Chondrocyte (in vitro differentiated cells): ENCODE data around the gene GJC1. TPM values are rescaled to one million over a fixed set of nuclear protein-coding genes. Genes with fewer than 3 reads are reported as not detected.

Experiments used
- DNase-seq: peaks from one replicate; pipeline ENCODE4 v3.0.0; 2021; ENCODE audit warnings: mixed read lengths, low spot score
- H3K27ac Mint-ChIP-seq: one replicate; pipeline ENCODE4 v1.8.0; 2021; ENCODE audit warnings: mild to moderate bottlenecking, moderate library complexity, mixed read lengths; ENCODE audit not compliant: unreplicated experiment
- H3K27me3 Mint-ChIP-seq: 2 replicates; pipeline ENCODE4 v1.8.0; 2021; ENCODE audit warnings: low read depth, mixed read lengths
- H3K36me3 Mint-ChIP-seq: 2 replicates; pipeline ENCODE4 v1.8.0; 2021; ENCODE audit warnings: low read depth, mixed read lengths
- H3K4me1 Mint-ChIP-seq: 2 replicates; pipeline ENCODE4 v1.8.0; 2021; ENCODE audit warnings: low read depth, mild to moderate bottlenecking, mixed read lengths
- H3K4me3 Mint-ChIP-seq: one replicate; pipeline ENCODE4 v1.8.0; 2021; ENCODE audit warnings: mild to moderate bottlenecking, moderate library complexity, mixed read lengths; ENCODE audit not compliant: unreplicated experiment
- H3K9me3 Mint-ChIP-seq: 2 replicates; pipeline ENCODE4 v1.8.0; 2021; ENCODE audit warnings: low read depth, mixed read lengths
- CTCF ChIP-seq: fragments of 200-600 bp; sonication (generic); IDR thresholded peaks from 2 replicates; pipeline ENCODE4 v1.5.0; 2021; ENCODE audit warnings: antibody characterized with exemption, mild to moderate bottlenecking, moderate library complexity
- total RNA-seq: library from RNA; stranded (reverse); gene quantifications from 3 replicates; pipeline ENCODE4 v1.2.1, GENCODE V29; 2021

GJC1 gene
- total RNA-seq, 1 donor from 2014 or later = 50.5 TPM

DNA sequence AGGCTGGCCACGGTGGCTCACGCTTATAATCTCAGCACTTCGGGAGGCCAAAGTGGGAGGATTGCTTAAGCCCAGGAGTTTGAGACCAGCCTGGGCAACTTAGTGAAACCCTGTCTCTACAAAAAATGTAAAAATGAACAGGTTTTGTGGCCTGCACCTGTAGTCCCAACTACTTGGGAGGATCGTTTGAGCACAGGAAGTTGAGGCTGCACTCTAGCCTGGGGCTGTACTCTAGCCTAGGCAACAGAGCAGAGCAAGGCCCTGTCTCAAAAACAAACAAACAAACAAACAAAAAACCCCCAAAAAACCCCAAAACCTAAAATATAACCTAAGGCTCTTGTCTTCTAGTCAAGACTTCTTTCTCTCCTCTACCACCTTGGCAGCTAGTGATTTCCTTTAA is 10.2 kb upstream of the GJC1 start:
- H3K9me3 Mint-ChIP-seq = no peaks in the 10 kb centered on the region
- no peak for TF ChIP-seq CTCF
- no peak overlapping the region for H3K4me3 Mint-ChIP-seq
- H3K36me3 Mint-ChIP-seq = no peaks in the 10 kb centered on the region
- no peaks in the 10 kb centered on the region for H3K27me3 Mint-ChIP-seq
- H3K4me1 Mint-ChIP-seq = peaks cover 28% of the 10 kb centered on the region
- no peak overlapping the region for H3K27ac Mint-ChIP-seq
- no peak for DNase-seq

GRCh38 chr17:44837196-44837595 is 7.1 kb upstream of the GJC1 start:
- peaks cover 5% of the 10 kb centered on the region for H3K4me1 Mint-ChIP-seq
- no peaks in the 10 kb centered on the region for H3K9me3 Mint-ChIP-seq
- no peaks in the 10 kb centered on the region for H3K36me3 Mint-ChIP-seq
- no peak for DNase-seq
- TF ChIP-seq CTCF = no peak
- H3K4me3 Mint-ChIP-seq = no peak overlapping the region
- no peak overlapping the region for H3K27ac Mint-ChIP-seq
- no peaks in the 10 kb centered on the region for H3K27me3 Mint-ChIP-seq

DNA sequence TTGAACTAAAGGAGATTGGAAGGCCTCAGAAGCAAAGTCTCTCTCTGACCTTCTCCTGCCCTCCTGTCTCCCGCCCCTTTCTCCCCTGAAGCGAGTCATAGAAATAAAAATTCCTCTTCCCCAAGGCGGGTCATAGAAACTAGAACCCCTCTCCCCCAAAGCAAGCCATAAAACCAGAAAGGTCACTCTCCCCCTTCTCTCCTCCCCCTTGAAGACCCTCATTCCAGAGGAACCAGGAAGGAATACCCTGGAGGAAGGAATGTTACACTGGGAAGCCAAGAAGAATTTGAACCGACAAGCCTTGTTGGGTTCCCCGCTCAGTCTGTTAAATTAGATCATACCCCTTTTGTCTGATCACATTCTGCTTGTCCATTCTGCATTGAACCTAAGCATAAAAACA is 2.7 kb upstream of the GJC1 start:
- H3K36me3 Mint-ChIP-seq = no peaks in the 10 kb centered on the region
- peak; percentile 11 for TF ChIP-seq CTCF
- DNase-seq = no peak
- H3K4me1 Mint-ChIP-seq = peaks cover 18% of the 10 kb centered on the region
- no peaks in the 10 kb centered on the region for H3K27me3 Mint-ChIP-seq
- H3K27ac Mint-ChIP-seq = no peak overlapping the region
- H3K4me3 Mint-ChIP-seq = no peak overlapping the region
- no peaks in the 10 kb centered on the region for H3K9me3 Mint-ChIP-seq

DNA sequence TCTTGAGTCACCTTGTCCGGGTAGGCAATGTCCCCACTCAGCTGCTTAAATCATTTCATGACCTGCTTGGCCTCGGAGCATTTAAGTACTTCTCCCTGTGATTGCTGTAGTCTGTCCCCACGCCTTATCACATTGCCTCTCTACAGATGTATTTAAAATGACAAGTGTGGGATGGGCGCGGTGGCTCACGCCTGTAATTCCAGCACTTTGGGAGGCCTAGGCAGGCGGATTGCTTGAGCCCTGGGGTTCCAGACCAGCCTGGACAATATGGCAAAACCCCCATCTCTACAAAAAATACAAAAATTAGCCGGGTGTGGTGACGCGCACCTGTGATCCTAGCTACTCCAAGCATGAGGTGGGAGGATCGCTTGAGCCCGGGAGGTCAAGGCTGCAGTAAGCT is 1.3 kb upstream of the GJC1 start:
- H3K4me1 Mint-ChIP-seq = peaks cover 29% of the 10 kb centered on the region
- H3K36me3 Mint-ChIP-seq = no peaks in the 10 kb centered on the region
- no peak for DNase-seq
- H3K27me3 Mint-ChIP-seq = no peaks in the 10 kb centered on the region
- H3K27ac Mint-ChIP-seq = no peak overlapping the region
- no peaks in the 10 kb centered on the region for H3K9me3 Mint-ChIP-seq
- no peak overlapping the region for H3K4me3 Mint-ChIP-seq
- TF ChIP-seq CTCF = no peak

DNA sequence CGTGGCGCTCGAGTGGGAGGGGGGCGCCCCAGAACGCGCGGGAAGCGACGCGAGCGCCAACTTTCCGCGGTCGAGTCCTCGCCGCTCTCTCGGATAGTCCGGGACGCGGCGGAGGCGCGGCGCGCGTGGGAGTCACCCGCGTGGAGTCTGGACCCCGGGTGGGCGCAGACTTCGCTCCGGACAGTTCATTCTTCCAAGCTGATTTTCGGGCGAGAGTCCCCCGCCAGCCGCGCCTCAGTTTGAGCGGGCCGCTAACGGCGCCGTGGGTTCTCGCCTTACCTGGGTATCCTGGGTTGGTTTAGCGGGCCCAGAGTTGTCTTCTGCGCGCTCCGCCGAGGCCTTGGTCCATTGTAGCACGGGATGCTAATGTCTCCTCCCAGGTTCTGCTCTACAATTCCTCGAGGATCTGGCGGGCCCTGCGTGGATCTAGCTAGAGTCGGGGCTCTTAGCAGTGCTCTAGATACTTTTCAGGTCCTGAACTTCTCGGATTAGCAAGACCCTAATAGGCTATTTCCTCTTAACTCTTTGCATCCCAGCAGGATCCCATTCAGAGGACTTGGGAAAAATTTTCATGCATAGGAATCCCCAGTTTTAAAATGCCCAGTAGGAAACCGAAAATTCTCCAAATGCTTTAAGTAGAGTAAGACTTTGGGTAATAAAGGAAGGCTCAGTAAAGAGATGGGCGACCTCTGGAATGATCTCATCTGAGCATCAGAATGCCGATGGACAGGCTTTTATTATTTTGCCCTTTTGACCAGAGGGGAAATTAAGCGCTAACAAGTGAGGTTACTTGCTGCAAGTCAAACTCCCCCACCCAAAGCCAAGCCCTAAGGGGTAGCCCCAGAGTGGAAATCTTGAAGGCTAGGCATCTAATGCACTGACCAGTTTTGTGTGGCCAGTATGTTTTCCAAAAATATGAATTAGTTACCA is 537 bp upstream of the GJC1 start:
- no peak for DNase-seq
- Mint-ChIP-seq H3K9me3 (no peaks in the 10 kb centered on the region), H3K4me1 (peaks cover 29% of the 10 kb centered on the region), H3K36me3 (no peaks in the 10 kb centered on the region), H3K27me3 (no peaks in the 10 kb centered on the region), H3K27ac (peak overlapping the region; percentile 18), H3K4me3 (peak overlapping the region; percentile 67)
- no peak for TF ChIP-seq CTCF
